ENCODE measurements around the gene NFATC2.

Gene NFATC2

GRCh38 chr20:51536116-51537069 lies 6.1 kb downstream of the NFATC2 start:
- DNase-seq = peak in 1 of 2 experiments; percentile 32

- DNase-seq = no peak
Observed at GRCh38 chr20:51535674-51536073, 6.8 kb downstream of the NFATC2 start.

GRCh38 chr20:51535075-51535386 lies 7.5 kb downstream of the NFATC2 start:
- peak; percentile 53 to 55 for DNase-seq

- peak; percentile 47 to 48 for DNase-seq
Observed at GRCh38 chr20:51533291-51534172, 9.0 kb downstream of the NFATC2 start.

- DNase-seq = peak; percentile 38 to 46
Observed at GRCh38 chr20:51532577-51533191, 9.8 kb downstream of the NFATC2 start.

- no peak for DNase-seq
Observed at GRCh38 chr20:51531712-51532456, 10.6 kb downstream of the NFATC2 start.

GRCh38 chr20:51531141-51531710 lies 11.3 kb downstream of the NFATC2 start:
- peak; percentile 88 to 89 for DNase-seq

GRCh38 chr20:51529758-51530157 lies 12.8 kb downstream of the NFATC2 start:
- peak; percentile 84 to 85 for DNase-seq

GRCh38 chr20:51529081-51529681 lies 13.3 kb downstream of the NFATC2 start:
- peak; percentile 77 to 80 for DNase-seq

GRCh38 chr20:51528263-51529027 lies 14.1 kb downstream of the NFATC2 start:
- peak; percentile 67 to 73 for DNase-seq

- no peak for DNase-seq
Observed at GRCh38 chr20:51526754-51527153, 15.8 kb downstream of the NFATC2 start.

- DNase-seq = no peak
Observed at GRCh38 chr20:51526106-51526470, 16.4 kb downstream of the NFATC2 start.

GRCh38 chr20:51525241-51526105 lies 17.0 kb downstream of the NFATC2 start:
- peak; percentile 65 to 67 for DNase-seq

GRCh38 chr20:51523276-51524013 lies 19.1 kb downstream of the NFATC2 start:
- no peak for DNase-seq

GRCh38 chr20:51522207-51522606 lies 20.3 kb downstream of the NFATC2 start:
- no peak for DNase-seq

GRCh38 chr20:51517839-51518238 lies 24.7 kb downstream of the NFATC2 start:
- no peak for DNase-seq

- DNase-seq = no peak
Observed at GRCh38 chr20:51516855-51517254, 25.7 kb downstream of the NFATC2 start.

- DNase-seq = no peak
Observed at GRCh38 chr20:51514836-51515235, 27.7 kb downstream of the NFATC2 start.

- DNase-seq = no peak
Observed at GRCh38 chr20:51514249-51514648, 28.3 kb downstream of the NFATC2 start.
